K562 (cell line): ENCODE results near the gene MYMK. TPM values are rescaled to one million over a fixed set of nuclear protein-coding genes. Genes with fewer than 3 reads are reported as not detected.

Experiments used
- BHLHE40 ChIP-seq: IDR thresholded peaks from 2 replicates; pipeline ENCODE4 v1.6.1; 2011; ENCODE audit warnings: low read length, improper control_type of control experiment
- CREM ChIP-seq: IDR thresholded peaks from 2 replicates; pipeline ENCODE4 v1.6.1; 2014; ENCODE audit warnings: antibody characterized with exemption, low read depth
- CTBP1 ChIP-seq: fragments of 450-650 bp; IDR thresholded peaks from 2 replicates; pipeline ENCODE4 v1.6.1; 2016; ENCODE audit warnings: borderline replicate concordance
- ELF4 ChIP-seq: fragments of 450-650 bp; formaldehyde crosslinking; IDR thresholded peaks from 2 replicates; pipeline ENCODE4 v1.4.0; 2022; ENCODE audit warnings: missing genetic modification characterization
- ETV1 ChIP-seq: fragments of 450-650 bp; conservative IDR thresholded peaks from 2 replicates; pipeline ENCODE4 v1.6.1; 2016; ENCODE audit warnings: missing genetic modification characterization, control low read depth, low read depth, missing compliant biosample characterization
- HMBOX1 ChIP-seq: sonication (generic); IDR thresholded peaks from 2 replicates; pipeline ENCODE4 v1.6.1; 2016
- JUN ChIP-seq, 2 experiments: sonication (generic) in 1 of 2; formaldehyde crosslinking in 1 of 2; IDR thresholded peaks; 2 replicates each; pipeline versions ENCODE4 v1.6.1 to v1.8.0; 2012 to 2022; ENCODE audit warnings: borderline replicate concordance in 2 of 2, mild to moderate bottlenecking in 2 of 2, improper control_type of control experiment in 1 of 2, low read depth in 1 of 2, low read length in 1 of 2, missing genetic modification reagents in 1 of 2
- MAZ ChIP-seq, 2 experiments: fragments of 450-650 bp in 1 of 2; sonication (generic) in 1 of 2; formaldehyde crosslinking; IDR thresholded peaks in 1 of 2; conservative IDR thresholded peaks in 1 of 2; 2 replicates each; pipeline versions ENCODE4 v1.4.0 to v1.5.0; 2020; ENCODE audit warnings: mild to moderate bottlenecking in 1 of 2, missing genetic modification reagents in 1 of 2
- NFIC ChIP-seq: fragments of 450-650 bp; IDR thresholded peaks from 2 replicates; pipeline ENCODE4 v1.6.1; 2017; ENCODE audit warnings: mild to moderate bottlenecking, inconsistent platforms
- RAD21 ChIP-seq, 2 experiments: fragments of 250-450 bp in 1 of 2; fragments of 450-650 bp in 1 of 2; sonication (Bioruptor Pico) in 1 of 2; formaldehyde crosslinking in 1 of 2; IDR thresholded peaks in 1 of 2; conservative IDR thresholded peaks in 1 of 2; 2 replicates each; pipeline versions ENCODE4 v1.4.0 to v1.8.0; 2020 to 2022; ENCODE audit warnings: mild to moderate bottlenecking in 2 of 2, moderate library complexity in 1 of 2
- RBM14 ChIP-seq: fragments of 200-400 bp; formaldehyde crosslinking; IDR thresholded peaks from 2 replicates; pipeline ENCODE4 v1.6.1; 2018; ENCODE audit warnings: low read depth, mild to moderate bottlenecking, low read length, moderate library complexity, borderline replicate concordance; ENCODE audit not compliant: insufficient read depth
- RHOXF2B ChIP-seq: fragments of 250-450 bp; sonication (Bioruptor Pico); conservative IDR thresholded peaks from 2 replicates; pipeline ENCODE4 v1.5.1; 2021
- SMARCA5 ChIP-seq: fragments of 450-650 bp; IDR thresholded peaks from 2 replicates; pipeline ENCODE4 v1.6.1; 2016
- STAG1 ChIP-seq: sonication (generic); formaldehyde crosslinking; IDR thresholded peaks from 2 replicates; pipeline ENCODE4 v1.5.0; 2020; ENCODE audit warnings: missing genetic modification reagents, borderline replicate concordance
- ZFPM2 ChIP-seq: fragments of 250-450 bp; sonication (Bioruptor Pico); IDR thresholded peaks from 2 replicates; pipeline ENCODE4 v1.5.1; 2022; ENCODE audit warnings: mild to moderate bottlenecking
- polyA plus RNA-seq, 8 experiments: library from polyadenylated mRNA; depleted of rRNA in 4 of 8; stranded (reverse) in 5 of 8; unstranded in 3 of 8; fragments of >200 nt; fragmentation: Nextera tagmentation in 2 of 8; fragmentation: Illumina TruSeq in 1 of 8; extraction: Ambion mirVana in 2 of 8; extraction: Trizol in 1 of 8; gene quantifications; 2 replicates each; pipeline versions ENCODE4 v1.2.1 to v1.2.3, GENCODE V29; 2011 to 2014; ENCODE audit warnings: inconsistent platforms in 1 of 8, missing spikeins in 1 of 8
- total RNA-seq, 7 experiments: library from RNA; depleted of rRNA in 6 of 7; stranded (reverse); fragments of >200 nt in 6 of 7; fragmentation: Illumina TruSeq in 2 of 7; extraction: Trizol in 2 of 7; gene quantifications; 2 replicates each; pipeline versions ENCODE4 v1.2.1 to v1.2.3, GENCODE V29; 2011 to 2021; ENCODE audit warnings: low replicate concordance in 1 of 7
- TF ChIP-seq, protein P1 (sequence below): sonication (generic); formaldehyde crosslinking; IDR thresholded peaks from 2 replicates; pipeline ENCODE4 v1.4.0; 2020; ENCODE audit warnings: mild to moderate bottlenecking, missing genetic modification reagents
- TF ChIP-seq, protein P2 (sequence below): fragments of 450-650 bp; formaldehyde crosslinking; conservative IDR thresholded peaks from 2 replicates; pipeline ENCODE4 v1.4.0; 2022; ENCODE audit warnings: mild to moderate bottlenecking, missing genetic modification characterization
- TF ChIP-seq, protein P3 (sequence below), 2 experiments: fragments of 450-650 bp; IDR thresholded peaks; 2 replicates each; pipeline ENCODE4 v1.6.1; 2016
- TF ChIP-seq, protein P4 (sequence below): sonication (generic); formaldehyde crosslinking; IDR thresholded peaks from 2 replicates; pipeline ENCODE4 v1.8.1; 2023; ENCODE audit warnings: mild to moderate bottlenecking, missing genetic modification reagents

The MYMK gene
- total and polyA plus RNA-seq, 9 of the 15 experiments (the other 6 are each of a cell fraction or from before 2014, with no cell fraction given), result not detected

DNA sequence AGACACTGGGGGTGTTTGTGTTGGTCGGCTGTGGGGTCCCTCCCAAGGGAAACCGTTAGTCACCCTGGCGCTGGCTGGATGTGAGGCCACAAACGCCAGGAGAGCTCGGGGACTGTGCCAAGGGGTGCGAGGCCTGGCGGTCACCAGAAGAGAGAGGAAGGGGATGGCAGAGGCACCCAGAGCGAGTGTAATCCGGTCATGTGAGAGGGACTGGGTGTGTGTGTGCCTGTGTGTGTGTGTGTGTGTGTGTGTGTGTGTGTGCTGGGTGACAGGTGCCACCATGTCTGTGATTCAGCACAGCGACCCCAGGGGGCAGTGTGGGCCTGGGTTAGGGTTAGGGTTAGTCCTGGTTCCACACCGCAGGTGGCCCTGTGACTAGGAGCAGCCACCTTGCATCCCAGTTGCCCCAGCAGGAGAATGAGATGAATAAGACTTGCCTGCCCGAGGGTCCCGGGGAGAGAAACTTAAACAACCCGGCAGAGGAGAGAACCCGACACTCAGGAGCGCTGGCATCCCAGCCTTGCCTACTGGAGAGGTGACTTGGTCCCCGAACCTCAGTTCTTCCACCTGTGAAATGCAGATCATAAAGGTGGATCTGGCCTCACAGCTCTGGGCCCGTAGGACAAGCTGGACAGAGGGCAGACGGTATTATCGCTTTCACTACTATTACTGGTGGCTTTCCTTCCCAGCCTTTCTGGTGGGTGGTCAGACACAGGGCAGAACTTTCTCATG, 8.3 kb upstream of the MYMK start (continued):
- TF ChIP-seq RAD21 (CRISPR knock-in tag; conservative IDR thresholded peaks at IDR 0.05 in 1 of 2, IDR thresholded peaks at IDR 0.05 in 1 of 2) (peak; percentile 84 to 97), ZFPM2 (CRISPR knock-in tag) (no peak), ELF4 (peak; percentile 67; the same call in 1 of the 2 replicates), SMARCA5 (peak; percentile 46; the same call in 1 of the 2 replicates), JUN (IDR thresholded peaks at IDR 0.05; ENCODE audit: borderline replicate concordance, low read depth, low read length) (0 out of 2 replicates have a peak, but pooled peaks have one; percentile 25), JUN (CRISPR knock-in tag; IDR thresholded peaks at IDR 0.05; ENCODE audit: borderline replicate concordance) (no peak), STAG1 (CRISPR knock-in tag) (peak; percentile 85), HMBOX1 (peak; percentile 84), RHOXF2B (no peak), NFIC (peak; percentile 15; the same call in 1 of the 2 replicates), RBM14 (no peak), CREM (peak; percentile 58), CTBP1 (peak; percentile 44; the same call in 1 of the 2 replicates), MAZ (CRISPR knock-in tag; conservative IDR thresholded peaks at IDR 0.05 in 1 of 2, IDR thresholded peaks at IDR 0.05 in 1 of 2) (0 out of 4 replicates have a peak, but pooled peaks of 1 of the 2 experiments have one; percentile 20), BHLHE40 (peak; percentile 71), ETV1 (tag) (peak; percentile 15; the same call in 1 of the 2 replicates)
- TF ChIP-seq, protein P1, sequence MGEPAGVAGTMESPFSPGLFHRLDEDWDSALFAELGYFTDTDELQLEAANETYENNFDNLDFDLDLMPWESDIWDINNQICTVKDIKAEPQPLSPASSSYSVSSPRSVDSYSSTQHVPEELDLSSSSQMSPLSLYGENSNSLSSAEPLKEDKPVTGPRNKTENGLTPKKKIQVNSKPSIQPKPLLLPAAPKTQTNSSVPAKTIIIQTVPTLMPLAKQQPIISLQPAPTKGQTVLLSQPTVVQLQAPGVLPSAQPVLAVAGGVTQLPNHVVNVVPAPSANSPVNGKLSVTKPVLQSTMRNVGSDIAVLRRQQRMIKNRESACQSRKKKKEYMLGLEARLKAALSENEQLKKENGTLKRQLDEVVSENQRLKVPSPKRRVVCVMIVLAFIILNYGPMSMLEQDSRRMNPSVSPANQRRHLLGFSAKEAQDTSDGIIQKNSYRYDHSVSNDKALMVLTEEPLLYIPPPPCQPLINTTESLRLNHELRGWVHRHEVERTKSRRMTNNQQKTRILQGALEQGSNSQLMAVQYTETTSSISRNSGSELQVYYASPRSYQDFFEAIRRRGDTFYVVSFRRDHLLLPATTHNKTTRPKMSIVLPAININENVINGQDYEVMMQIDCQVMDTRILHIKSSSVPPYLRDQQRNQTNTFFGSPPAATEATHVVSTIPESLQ (CRISPR knock-in tag), result no peak
- TF ChIP-seq, protein P2, sequence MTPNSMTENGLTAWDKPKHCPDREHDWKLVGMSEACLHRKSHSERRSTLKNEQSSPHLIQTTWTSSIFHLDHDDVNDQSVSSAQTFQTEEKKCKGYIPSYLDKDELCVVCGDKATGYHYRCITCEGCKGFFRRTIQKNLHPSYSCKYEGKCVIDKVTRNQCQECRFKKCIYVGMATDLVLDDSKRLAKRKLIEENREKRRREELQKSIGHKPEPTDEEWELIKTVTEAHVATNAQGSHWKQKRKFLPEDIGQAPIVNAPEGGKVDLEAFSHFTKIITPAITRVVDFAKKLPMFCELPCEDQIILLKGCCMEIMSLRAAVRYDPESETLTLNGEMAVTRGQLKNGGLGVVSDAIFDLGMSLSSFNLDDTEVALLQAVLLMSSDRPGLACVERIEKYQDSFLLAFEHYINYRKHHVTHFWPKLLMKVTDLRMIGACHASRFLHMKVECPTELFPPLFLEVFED (CRISPR knock-in tag), result peak; percentile 85
- TF ChIP-seq, protein P3, sequence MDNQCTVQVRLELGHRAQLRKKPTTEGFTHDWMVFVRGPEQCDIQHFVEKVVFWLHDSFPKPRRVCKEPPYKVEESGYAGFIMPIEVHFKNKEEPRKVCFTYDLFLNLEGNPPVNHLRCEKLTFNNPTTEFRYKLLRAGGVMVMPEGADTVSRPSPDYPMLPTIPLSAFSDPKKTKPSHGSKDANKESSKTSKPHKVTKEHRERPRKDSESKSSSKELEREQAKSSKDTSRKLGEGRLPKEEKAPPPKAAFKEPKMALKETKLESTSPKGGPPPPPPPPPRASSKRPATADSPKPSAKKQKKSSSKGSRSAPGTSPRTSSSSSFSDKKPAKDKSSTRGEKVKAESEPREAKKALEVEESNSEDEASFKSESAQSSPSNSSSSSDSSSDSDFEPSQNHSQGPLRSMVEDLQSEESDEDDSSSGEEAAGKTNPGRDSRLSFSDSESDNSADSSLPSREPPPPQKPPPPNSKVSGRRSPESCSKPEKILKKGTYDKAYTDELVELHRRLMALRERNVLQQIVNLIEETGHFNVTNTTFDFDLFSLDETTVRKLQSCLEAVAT (IDR thresholded peaks at IDR 0.05), result 0 out of 4 replicates have a peak, but pooled peaks of 1 of the 2 experiments have one; percentile 42
- TF ChIP-seq, protein P4, sequence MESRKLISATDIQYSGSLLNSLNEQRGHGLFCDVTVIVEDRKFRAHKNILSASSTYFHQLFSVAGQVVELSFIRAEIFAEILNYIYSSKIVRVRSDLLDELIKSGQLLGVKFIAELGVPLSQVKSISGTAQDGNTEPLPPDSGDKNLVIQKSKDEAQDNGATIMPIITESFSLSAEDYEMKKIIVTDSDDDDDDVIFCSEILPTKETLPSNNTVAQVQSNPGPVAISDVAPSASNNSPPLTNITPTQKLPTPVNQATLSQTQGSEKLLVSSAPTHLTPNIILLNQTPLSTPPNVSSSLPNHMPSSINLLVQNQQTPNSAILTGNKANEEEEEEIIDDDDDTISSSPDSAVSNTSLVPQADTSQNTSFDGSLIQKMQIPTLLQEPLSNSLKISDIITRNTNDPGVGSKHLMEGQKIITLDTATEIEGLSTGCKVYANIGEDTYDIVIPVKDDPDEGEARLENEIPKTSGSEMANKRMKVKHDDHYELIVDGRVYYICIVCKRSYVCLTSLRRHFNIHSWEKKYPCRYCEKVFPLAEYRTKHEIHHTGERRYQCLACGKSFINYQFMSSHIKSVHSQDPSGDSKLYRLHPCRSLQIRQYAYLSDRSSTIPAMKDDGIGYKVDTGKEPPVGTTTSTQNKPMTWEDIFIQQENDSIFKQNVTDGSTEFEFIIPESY (CRISPR knock-in tag), result no peak
